Ascending aorta (tissue), 2 donors: ENCODE measurements around the gene WBP1L. TPM values are rescaled to one million over a fixed set of nuclear protein-coding genes. Genes with fewer than 3 reads are reported as not detected.

ENCODE experiments used
- DNase-seq, 2 donors: peaks; one replicate each; pipeline ENCODE4 v3.0.0-alpha.2; 2019; ENCODE audit warnings: low spot score in 2 of 2
- H3K27ac ChIP-seq, 2 donors: fragments of 200-600 bp; sonication (generic); one replicate each; pipeline ENCODE4 v1.5.1; 2016 to 2017; ENCODE audit warnings: mild to moderate bottlenecking in 1 of 2
- H3K27me3 ChIP-seq: fragments of 200-600 bp; sonication (generic); one replicate; pipeline ENCODE4 v1.5.1; 2017
- H3K36me3 ChIP-seq, 2 donors: fragments of 200-600 bp; sonication (generic); one replicate each; pipeline ENCODE4 v1.5.1; 2016
- H3K4me1 ChIP-seq, 2 donors: fragments of 200-600 bp; sonication (generic); one replicate each; pipeline ENCODE4 v1.5.1; 2016 to 2017; ENCODE audit warnings: mild to moderate bottlenecking in 1 of 2
- H3K4me3 ChIP-seq, 2 donors: fragments of 200-600 bp; sonication (generic); one replicate each; pipeline ENCODE4 v1.5.1; 2016 to 2017; ENCODE audit warnings: mild to moderate bottlenecking in 1 of 2
- H3K9me3 ChIP-seq, 2 donors: fragments of 200-600 bp; sonication (generic); one replicate each; pipeline ENCODE4 v1.5.1; 2016
- CTCF ChIP-seq, 3 experiments: fragments of 200-600 bp in 2 of 3; fragments of 450-650 bp in 1 of 3; sonication (generic) in 2 of 3; IDR thresholded peaks; one replicate each; pipeline ENCODE4 v1.5.1; 2016 to 2019; ENCODE audit warnings: antibody characterized with exemption in 3 of 3, mild to moderate bottlenecking in 1 of 3, moderate library complexity in 1 of 3
- intact Hi-C: fragments of 100-400 bp; cut with DNase I; formaldehyde crosslinking; loops from one replicate; pipeline ENCODE4 v1.15.1; 2023
- total RNA-seq: library from RNA; depleted of rRNA; stranded (reverse); fragments of >200 nt; gene quantifications from one replicate; pipeline ENCODE4 v1.1.0, GENCODE V29; 2016

Gene WBP1L
- total RNA-seq, 1 donor from 2014 or later = 107 TPM

GRCh38 chr10:102796407-102797176, 52.8 kb downstream of the WBP1L start:
- peak; percentile 63 to 94 for DNase-seq
- intact Hi-C loops = no loop called here
- H3K4me1 ChIP-seq = peaks cover 44 to 79% of the 10 kb centered on the region in 2 donors
- no peak for TF ChIP-seq CTCF (IDR thresholded peaks at IDR 0.05)
- H3K4me3 ChIP-seq = peak overlapping the region in 1 of 2 donors; percentile 1
- no peaks in the 10 kb centered on the region for H3K9me3 ChIP-seq
- no peaks in the 10 kb centered on the region for H3K27me3 ChIP-seq
- peaks cover 16 to 18% of the 10 kb centered on the region in 2 donors for H3K36me3 ChIP-seq
- peak overlapping the region; percentile 54 to 77 for H3K27ac ChIP-seq

GRCh38 chr10:102799691-102800471, 56.1 kb downstream of the WBP1L start:
- peak in 1 of 2 donors; percentile 78 for DNase-seq
- Histone ChIP-seq H3K4me1 (peaks cover 42 to 72% of the 10 kb centered on the region in 2 donors), H3K27ac (peak overlapping the region; percentile 85 to 88), H3K27me3 (no peaks in the 10 kb centered on the region), H3K36me3 (peaks cover 18 to 21% of the 10 kb centered on the region in 2 donors), H3K9me3 (no peaks in the 10 kb centered on the region), H3K4me3 (peak overlapping the region in 1 of 2 donors; percentile 29)
- TF ChIP-seq CTCF (IDR thresholded peaks at IDR 0.05) = no peak
- intact Hi-C loops = loop anchor here (2.0 to 5.0 kb wide), 2 partner anchors 15 to 48 kb away; no protein-coding TSS in a partner anchor

GRCh38 chr10:102800611-102801335, 57.0 kb downstream of the WBP1L start:
- Histone ChIP-seq H3K4me1 (peaks cover 36 to 66% of the 10 kb centered on the region in 2 donors), H3K27me3 (no peaks in the 10 kb centered on the region), H3K36me3 (peaks cover 18 to 27% of the 10 kb centered on the region in 2 donors), H3K9me3 (no peaks in the 10 kb centered on the region), H3K27ac (peak overlapping the region; percentile 85 to 88), H3K4me3 (peak overlapping the region in 1 of 2 donors; percentile 29)
- DNase-seq = no peak
- intact Hi-C loops = loop anchor here (2.0 to 5.0 kb wide), 2 partner anchors 14 to 48 kb away; no protein-coding TSS in a partner anchor
- no peak for TF ChIP-seq CTCF (IDR thresholded peaks at IDR 0.05)

DNA sequence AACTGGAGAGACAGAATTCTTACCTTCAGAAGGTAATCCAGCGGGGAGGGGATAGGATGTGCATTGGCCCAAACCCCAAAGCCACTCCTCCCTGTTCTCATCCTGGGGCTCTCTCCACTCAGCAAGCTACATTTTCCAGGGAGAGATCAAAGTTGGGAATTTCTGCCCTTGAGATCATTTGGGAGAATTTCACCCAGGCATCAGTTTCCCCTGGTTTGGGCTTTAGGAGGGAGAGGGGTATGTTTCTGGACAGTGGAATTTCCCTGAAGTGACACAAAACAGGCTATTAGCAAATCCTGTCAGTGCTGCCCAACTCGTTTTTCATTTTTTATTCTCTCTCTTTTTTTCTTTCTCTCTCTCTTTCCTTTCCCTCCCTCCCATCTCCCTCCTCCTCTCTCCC, 57.7 kb downstream of the WBP1L start:
- no peaks in the 10 kb centered on the region for H3K27me3 ChIP-seq
- no peak overlapping the region for H3K4me3 ChIP-seq
- peaks cover 31 to 58% of the 10 kb centered on the region in 2 donors for H3K4me1 ChIP-seq
- no peak for DNase-seq
- no peak for TF ChIP-seq CTCF (IDR thresholded peaks at IDR 0.05)
- peaks cover 18 to 28% of the 10 kb centered on the region in 2 donors for H3K36me3 ChIP-seq
- peak overlapping the region; percentile 85 to 88 for H3K27ac ChIP-seq
- no peaks in the 10 kb centered on the region for H3K9me3 ChIP-seq
- intact Hi-C loops = loop anchor here (2.0 to 5.0 kb wide), 2 partner anchors 13 to 49 kb away; no protein-coding TSS in a partner anchor

DNA sequence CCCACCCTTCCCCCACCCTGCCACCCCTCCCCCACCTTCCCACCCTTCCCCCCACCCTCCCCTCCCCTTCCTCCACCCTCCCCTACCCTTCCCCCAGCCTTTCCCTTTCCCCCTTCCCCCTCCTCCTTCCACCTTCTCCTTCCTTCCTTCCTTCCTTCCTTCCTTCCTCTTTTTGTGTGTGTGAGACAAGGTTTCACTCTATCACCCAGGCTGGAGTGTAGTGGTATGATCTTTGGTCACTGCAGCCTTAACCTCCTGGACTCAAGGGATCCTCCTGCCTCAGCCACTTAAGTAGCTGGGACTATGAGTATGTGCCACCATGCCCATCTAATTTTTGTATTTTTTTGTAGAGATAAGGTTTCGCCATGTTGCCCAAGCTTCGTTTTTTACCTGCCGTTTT, 58.2 kb downstream of the WBP1L start:
- intact Hi-C loops = loop anchor here (2.0 to 5.0 kb wide), 3 partner anchors 13 to 50 kb away; no protein-coding TSS in a partner anchor
- DNase-seq = no peak
- Histone ChIP-seq H3K27me3 (no peaks in the 10 kb centered on the region), H3K36me3 (peaks cover 18 to 28% of the 10 kb centered on the region in 2 donors), H3K27ac (peak overlapping the region; percentile 85 to 88), H3K9me3 (no peaks in the 10 kb centered on the region), H3K4me1 (peaks cover 30 to 54% of the 10 kb centered on the region in 2 donors), H3K4me3 (no peak overlapping the region)
- TF ChIP-seq CTCF (IDR thresholded peaks at IDR 0.05) = no peak
